Measurements from ENCODE around the gene NKD1.

- no peak for TF ChIP-seq POLR2A (IDR thresholded peaks at IDR 0.05)
- TF ChIP-seq, protein P1, sequence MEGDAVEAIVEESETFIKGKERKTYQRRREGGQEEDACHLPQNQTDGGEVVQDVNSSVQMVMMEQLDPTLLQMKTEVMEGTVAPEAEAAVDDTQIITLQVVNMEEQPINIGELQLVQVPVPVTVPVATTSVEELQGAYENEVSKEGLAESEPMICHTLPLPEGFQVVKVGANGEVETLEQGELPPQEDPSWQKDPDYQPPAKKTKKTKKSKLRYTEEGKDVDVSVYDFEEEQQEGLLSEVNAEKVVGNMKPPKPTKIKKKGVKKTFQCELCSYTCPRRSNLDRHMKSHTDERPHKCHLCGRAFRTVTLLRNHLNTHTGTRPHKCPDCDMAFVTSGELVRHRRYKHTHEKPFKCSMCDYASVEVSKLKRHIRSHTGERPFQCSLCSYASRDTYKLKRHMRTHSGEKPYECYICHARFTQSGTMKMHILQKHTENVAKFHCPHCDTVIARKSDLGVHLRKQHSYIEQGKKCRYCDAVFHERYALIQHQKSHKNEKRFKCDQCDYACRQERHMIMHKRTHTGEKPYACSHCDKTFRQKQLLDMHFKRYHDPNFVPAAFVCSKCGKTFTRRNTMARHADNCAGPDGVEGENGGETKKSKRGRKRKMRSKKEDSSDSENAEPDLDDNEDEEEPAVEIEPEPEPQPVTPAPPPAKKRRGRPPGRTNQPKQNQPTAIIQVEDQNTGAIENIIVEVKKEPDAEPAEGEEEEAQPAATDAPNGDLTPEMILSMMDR (IDR thresholded peaks at IDR 0.05) = no peak
Measured at GRCh38 chr16:50685462-50686063, 137.4 kb downstream of the NKD1 start.
